Right cardiac atrium (tissue), 5 donors: ENCODE measurements around the gene HCN3. TPM values are rescaled to one million over a fixed set of nuclear protein-coding genes. Genes with fewer than 3 reads are reported as not detected.
A peak's percentile ranks its signal among the peaks of the same experiment; 100 is the strongest.
"Not testable (repeated sequence)": the region's sequence is repeated elsewhere in the genome, so short reads cannot be mapped to it uniquely, and the experiment has no call there.

Source experiments
- ATAC-seq, 2 donors: fragments of 200-7000 bp; cut with Tn5 transposase; one replicate each; pipeline versions ENCODE4 v1.8.0 to v1.9.1; 2020; ENCODE audit warnings: moderate library complexity in 2 of 2, mild to moderate bottlenecking in 1 of 2
- DNase-seq, 3 donors: peaks; one replicate each; pipeline ENCODE4 v3.0.0-alpha.2; 2020
- H3K27ac ChIP-seq: one replicate; pipeline ENCODE4 v1.5.1; 2013; ENCODE audit warnings: mild to moderate bottlenecking, low read length, control low read depth, moderate library complexity
- H3K27me3 ChIP-seq: one replicate; pipeline ENCODE4 v1.6.1; 2013; ENCODE audit not compliant: control insufficient read depth, insufficient read depth
- H3K4me1 ChIP-seq: one replicate; pipeline ENCODE4 v1.6.1; 2013; ENCODE audit warnings: low read length; ENCODE audit not compliant: control insufficient read depth, insufficient read depth
- H3K4me3 ChIP-seq: one replicate; pipeline ENCODE4 v1.5.1; 2013; ENCODE audit warnings: low read length, control low read depth
- H3K9me3 ChIP-seq: one replicate; pipeline ENCODE4 v1.6.1; 2013; ENCODE audit warnings: low read length; ENCODE audit not compliant: control insufficient read depth
- WGBS: extraction: QIAGEN DNeasy Blood & Tissue Kit; methylation state at CpG from one replicate; pipeline ENCODE4 v1.1.7; 2013; 5-methylcytosine and 5-hydroxymethylcytosine counted together
- intact Hi-C, 4 donors: fragments of 100-400 bp; cut with DNase I; formaldehyde crosslinking; loops; one replicate each; pipeline versions ENCODE4 v1.11.0 to v1.14.0; 2022 to 2023
- long read RNA-seq, 4 donors: library from polyadenylated mRNA; unstranded; transcript quantifications; one replicate each; pipeline ENCODE4 v2.0.0, GENCODE V29; 2020 to 2021
- polyA plus RNA-seq: library from polyadenylated mRNA; stranded (reverse); fragments of 200-250 nt; gene quantifications from one replicate; pipeline ENCODE4 v1.2.3, GENCODE V29; 2013
- total RNA-seq, 4 donors: library from RNA; stranded (reverse); fragmentation: NEBNext Ultra II Directional; extraction: Animal tissue kit (Norgen Biotek cat#: 25700); gene quantifications; one replicate each; pipeline ENCODE4 v1.2.1, GENCODE V29; 2021
- donor health status: healthy with polysubstance abuse.
- donor health status: DM: no; HTN: yes; CAD: no.
- donor health status: DM: no; HTN: no; CAD: no.
- donor health status: DM: no; HTN: yes; CAD: no; lungs with severe emphysema.
- donor health status: DM: yes; HTN: yes; CAD: no.

The HCN3 gene
- total RNA-seq (1 to 10 TPM in 2 of 4 donors, under 1 TPM in 2; 0.92 to 1.4 (median 1.1) TPM), polyA plus RNA-seq (0.77 TPM)
- long read RNA-seq, donor 1 = 0 reads
- long read RNA-seq, donor 2, partial matches to known transcripts = 1 of 1 reads
- long read RNA-seq, donor 2, other reads (novel, unspliced or antisense) = 0 of 1 reads
- long read RNA-seq, donor 3, partial matches to known transcripts = 0 of 2 reads
- long read RNA-seq, donor 3, other reads (novel, unspliced or antisense) = 2 of 2 reads
- long read RNA-seq, donor 4, partial matches to known transcripts = 1 of 3 reads
- long read RNA-seq, donor 4, other reads (novel, unspliced or antisense) = 2 of 3 reads

GRCh38 chr1:155277070-155277901, at the start of gene HCN3:
Gene HCN3 (plus strand): TSS chr1:155277463. CDS start chr1:155277591, 128 bp downstream.
- DNase-seq (peak; percentile 98 to 99 (median 99)), ATAC-seq (peak; percentile 86 to 91)
- H3K4me3 ChIP-seq = peak within 1 kb of the TSS; percentile 62
- H3K4me1 ChIP-seq = no peaks in the 10 kb centered on the region
- 1% methylated on average over 68 of the region's 68 CpGs for WGBS
- intact Hi-C loops = loop anchor here (5.0 kb wide), 1 partner anchor 45 kb away; the partner anchor contains the start of gene RUSC1 (in 4 of the 4)
- H3K9me3 ChIP-seq = no peaks in the 10 kb centered on the region
- H3K27me3 ChIP-seq = no peaks in the 10 kb centered on the region
- peak within 1 kb of the TSS; percentile 6 for H3K27ac ChIP-seq

- no peaks in the 10 kb centered on the region for H3K27me3 ChIP-seq
- peaks cover 3% of the 10 kb centered on the region for H3K9me3 ChIP-seq
- H3K4me1 ChIP-seq = no peaks in the 10 kb centered on the region
- peak in 1 of 3 donors; percentile 33 for DNase-seq
- 47% methylated on average over 9 of the region's 9 CpGs for WGBS
- H3K4me3 ChIP-seq = peak overlapping the region; percentile 39
- H3K27ac ChIP-seq = peak overlapping the region; percentile 82
- intact Hi-C loops = loop anchor here in 3 of 4 donors (2.0 to 10.0 kb wide), 2 partner anchors 17 to 53 kb away; partner anchors contain the start of genes KRTCAP2 (in 2 of the 3) and TRIM46 (in 2 of the 3)
- no peak for ATAC-seq
Observed at GRCh38 chr1:155228096-155228427, 49.2 kb upstream of the HCN3 start.

GRCh38 chr1:155231302-155231701, 46.0 kb upstream of the HCN3 start:
- H3K27me3 ChIP-seq, H3K9me3 ChIP-seq, ATAC-seq, H3K27ac ChIP-seq, intact Hi-C loops, DNase-seq, H3K4me3 ChIP-seq, H3K4me1 ChIP-seq: not testable (repeated sequence)
- 79% methylated on average over 3 of the region's 3 CpGs for WGBS

GRCh38 chr1:155232001-155232978, 45.0 kb upstream of the HCN3 start:
- 50% methylated on average over 13 of the region's 13 CpGs for WGBS
- peak overlapping the region; percentile 44 for H3K27ac ChIP-seq
- H3K4me1 ChIP-seq, H3K27me3 ChIP-seq, intact Hi-C loops, H3K9me3 ChIP-seq, H3K4me3 ChIP-seq: not testable (repeated sequence)
- DNase-seq = peak; percentile 77 to 90 (median 87)
- ATAC-seq = peak; percentile 42 to 62

GRCh38 chr1:155233502-155233901, 43.8 kb upstream of the HCN3 start:
- H3K4me3 ChIP-seq, H3K4me1 ChIP-seq, intact Hi-C loops, DNase-seq, H3K27ac ChIP-seq, H3K9me3 ChIP-seq, H3K27me3 ChIP-seq: not testable (repeated sequence)
- 91% methylated on average over 2 of the region's 5 CpGs for WGBS
- peak in 1 of 2 donors; percentile 1 for ATAC-seq

GRCh38 chr1:155235375-155235774, 41.9 kb upstream of the HCN3 start:
- ATAC-seq, H3K9me3 ChIP-seq, DNase-seq, intact Hi-C loops, H3K27me3 ChIP-seq, H3K27ac ChIP-seq, H3K4me1 ChIP-seq, H3K4me3 ChIP-seq: not testable (repeated sequence)
- 79% methylated on average over 9 of the region's 9 CpGs for whole genome bisulfite sequencing

GRCh38 chr1:155236451-155236850, 40.8 kb upstream of the HCN3 start:
- ATAC-seq = no peak
- no peak overlapping the region for H3K4me3 ChIP-seq
- intact Hi-C loops = no loop called here
- H3K27ac ChIP-seq = no peak overlapping the region
- no peaks in the 10 kb centered on the region for H3K27me3 ChIP-seq
- H3K9me3 ChIP-seq = no peaks in the 10 kb centered on the region
- H3K4me1 ChIP-seq = peaks cover 3% of the 10 kb centered on the region
- 71% methylated on average over 5 of the region's 5 CpGs for WGBS
- no peak for DNase-seq

GRCh38 chr1:155241069-155241679, 36.1 kb upstream of the HCN3 start:
- peak overlapping the region; percentile 45 for H3K4me3 ChIP-seq
- no peak overlapping the region for H3K27ac ChIP-seq
- DNase-seq (peak in 2 of 3 donors; percentile 54 to 70), ATAC-seq (peak; percentile 34 to 35)
- WGBS = 21% methylated on average over 4 of the region's 4 CpGs
- H3K9me3 ChIP-seq = no peaks in the 10 kb centered on the region
- no peaks in the 10 kb centered on the region for H3K27me3 ChIP-seq
- intact Hi-C loops = no loop called here
- peaks cover 3% of the 10 kb centered on the region for H3K4me1 ChIP-seq

- Histone ChIP-seq H3K4me3 (no peak overlapping the region), H3K4me1 (peaks cover 3% of the 10 kb centered on the region), H3K27ac (no peak overlapping the region), H3K9me3 (no peaks in the 10 kb centered on the region), H3K27me3 (no peaks in the 10 kb centered on the region)
- ATAC-seq (no peak), DNase-seq (no peak)
- 64% methylated on average over 4 of the region's 4 CpGs for WGBS
- intact Hi-C loops = no loop called here
Observed at GRCh38 chr1:155241841-155242264, 35.4 kb upstream of the HCN3 start.

- H3K27me3 ChIP-seq = no peaks in the 10 kb centered on the region
- H3K27ac ChIP-seq = peak overlapping the region; percentile 82
- DNase-seq (no peak), ATAC-seq (no peak)
- peaks cover 3% of the 10 kb centered on the region for H3K4me1 ChIP-seq
- intact Hi-C loops = no loop called here
- no peaks in the 10 kb centered on the region for H3K9me3 ChIP-seq
- WGBS = 81% methylated on average over 3 of the region's 3 CpGs
- no peak overlapping the region for H3K4me3 ChIP-seq
Observed at GRCh38 chr1:155242805-155243358, 34.4 kb upstream of the HCN3 start.
